Neutrophil (primary cell): ENCODE measurements around the gene COPZ1.

Experiments
- H3K27ac ChIP-seq: fragments of 200-600 bp; sonication (generic); 2 replicates; pipeline ENCODE4 v1.5.1; 2016; ENCODE audit warnings: mild to moderate bottlenecking, moderate library complexity
- H3K27me3 ChIP-seq: fragments of 200-600 bp; sonication (generic); 2 replicates; pipeline ENCODE4 v1.6.0; 2016; ENCODE audit warnings: mild to moderate bottlenecking
- H3K36me3 ChIP-seq: fragments of 200-600 bp; sonication (generic); 2 replicates; pipeline ENCODE4 v1.5.1; 2017
- H3K4me1 ChIP-seq, 2 experiments: fragments of 200-600 bp in 1 of 2; sonication (generic) in 1 of 2; 1 replicate in 1 of 2; 2 replicates in 1 of 2; pipeline versions ENCODE4 v1.5.1 to v1.6.1; 2013 to 2016; ENCODE audit warnings: low read depth in 1 of 2, low read length in 1 of 2, mild to moderate bottlenecking in 1 of 2, moderate library complexity in 1 of 2; ENCODE audit not compliant: control insufficient read depth in 1 of 2, insufficient read depth in 1 of 2
- H3K4me3 ChIP-seq, 2 experiments: fragments of 200-600 bp in 1 of 2; sonication (generic) in 1 of 2; 1 replicate in 1 of 2; 2 replicates in 1 of 2; pipeline ENCODE4 v1.5.1; 2013 to 2016; ENCODE audit warnings: low read depth in 1 of 2, low read length in 1 of 2, mild to moderate bottlenecking in 1 of 2, moderate library complexity in 1 of 2
- H3K9me3 ChIP-seq: fragments of 200-600 bp; sonication (generic); 2 replicates; pipeline ENCODE4 v1.5.1; 2016
- TF ChIP-seq, protein P1 (sequence below): fragments of 200-600 bp; sonication (generic); IDR thresholded peaks from 2 replicates; pipeline ENCODE4 v1.5.1; 2016; ENCODE audit warnings: antibody characterized with exemption

Gene COPZ1

GRCh38 chr12:54390668-54391551, 66.0 kb downstream of the COPZ1 start:
- TF ChIP-seq, protein P1, sequence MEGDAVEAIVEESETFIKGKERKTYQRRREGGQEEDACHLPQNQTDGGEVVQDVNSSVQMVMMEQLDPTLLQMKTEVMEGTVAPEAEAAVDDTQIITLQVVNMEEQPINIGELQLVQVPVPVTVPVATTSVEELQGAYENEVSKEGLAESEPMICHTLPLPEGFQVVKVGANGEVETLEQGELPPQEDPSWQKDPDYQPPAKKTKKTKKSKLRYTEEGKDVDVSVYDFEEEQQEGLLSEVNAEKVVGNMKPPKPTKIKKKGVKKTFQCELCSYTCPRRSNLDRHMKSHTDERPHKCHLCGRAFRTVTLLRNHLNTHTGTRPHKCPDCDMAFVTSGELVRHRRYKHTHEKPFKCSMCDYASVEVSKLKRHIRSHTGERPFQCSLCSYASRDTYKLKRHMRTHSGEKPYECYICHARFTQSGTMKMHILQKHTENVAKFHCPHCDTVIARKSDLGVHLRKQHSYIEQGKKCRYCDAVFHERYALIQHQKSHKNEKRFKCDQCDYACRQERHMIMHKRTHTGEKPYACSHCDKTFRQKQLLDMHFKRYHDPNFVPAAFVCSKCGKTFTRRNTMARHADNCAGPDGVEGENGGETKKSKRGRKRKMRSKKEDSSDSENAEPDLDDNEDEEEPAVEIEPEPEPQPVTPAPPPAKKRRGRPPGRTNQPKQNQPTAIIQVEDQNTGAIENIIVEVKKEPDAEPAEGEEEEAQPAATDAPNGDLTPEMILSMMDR = no peak
- no peak overlapping the region for H3K27ac ChIP-seq
- peaks cover 31 to 36% of the 10 kb centered on the region in 2 experiments for H3K4me1 ChIP-seq
- peaks cover 13% of the 10 kb centered on the region for H3K27me3 ChIP-seq
- H3K4me3 ChIP-seq = peak overlapping the region; percentile 26 to 58
- H3K36me3 ChIP-seq = peaks cover 29% of the 10 kb centered on the region
- H3K9me3 ChIP-seq = no peaks in the 10 kb centered on the region

- Histone ChIP-seq H3K4me3 (no peak overlapping the region), H3K4me1 (peaks cover 31 to 36% of the 10 kb centered on the region in 2 experiments), H3K9me3 (no peaks in the 10 kb centered on the region), H3K27me3 (peaks cover 13% of the 10 kb centered on the region), H3K36me3 (peaks cover 46% of the 10 kb centered on the region), H3K27ac (peak overlapping the region; percentile 65)
- TF ChIP-seq, protein P1 = no peak
Observed at GRCh38 chr12:54392485-54393206, 67.7 kb downstream of the COPZ1 start.

DNA sequence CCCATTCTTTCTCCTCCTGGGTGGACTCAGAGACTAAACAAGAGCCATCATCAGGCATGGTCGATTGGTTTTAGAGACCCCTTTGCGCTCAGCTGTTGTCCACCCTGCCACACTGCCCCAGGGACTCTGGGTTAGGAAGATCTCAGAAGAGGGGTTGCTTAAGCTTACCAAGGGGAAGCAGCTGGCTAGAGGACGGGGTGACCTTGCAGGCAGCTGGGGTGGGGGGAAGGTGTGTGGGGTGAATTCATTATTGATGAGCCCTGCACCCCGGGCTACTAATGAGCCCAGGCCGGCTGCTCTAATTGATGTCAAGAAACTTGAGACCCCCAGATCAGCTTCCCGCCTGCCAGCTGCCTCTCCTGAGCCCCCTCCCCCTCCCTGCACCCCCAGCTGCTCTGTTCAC, 68.3 kb downstream of the COPZ1 start:
- peaks cover 31 to 36% of the 10 kb centered on the region in 2 experiments for H3K4me1 ChIP-seq
- TF ChIP-seq, protein P1 = no peak
- H3K27ac ChIP-seq = peak overlapping the region; percentile 65
- no peaks in the 10 kb centered on the region for H3K9me3 ChIP-seq
- H3K4me3 ChIP-seq = no peak overlapping the region
- peaks cover 13% of the 10 kb centered on the region for H3K27me3 ChIP-seq
- peaks cover 52% of the 10 kb centered on the region for H3K36me3 ChIP-seq

GRCh38 chr12:54393743-54394142, 68.8 kb downstream of the COPZ1 start:
- H3K27ac ChIP-seq = peak overlapping the region; percentile 65
- no peak overlapping the region for H3K4me3 ChIP-seq
- peaks cover 31 to 36% of the 10 kb centered on the region in 2 experiments for H3K4me1 ChIP-seq
- peaks cover 13% of the 10 kb centered on the region for H3K27me3 ChIP-seq
- TF ChIP-seq, protein P1 = no peak
- H3K36me3 ChIP-seq = peaks cover 57% of the 10 kb centered on the region
- H3K9me3 ChIP-seq = no peaks in the 10 kb centered on the region

- peaks cover 31 to 36% of the 10 kb centered on the region in 2 experiments for H3K4me1 ChIP-seq
- H3K36me3 ChIP-seq = peaks cover 63% of the 10 kb centered on the region
- TF ChIP-seq, protein P1 = peak; percentile 43
- no peaks in the 10 kb centered on the region for H3K9me3 ChIP-seq
- H3K4me3 ChIP-seq = no peak overlapping the region
- peaks cover 13% of the 10 kb centered on the region for H3K27me3 ChIP-seq
- peak overlapping the region; percentile 65 for H3K27ac ChIP-seq
Observed at GRCh38 chr12:54394281-54394719, 69.4 kb downstream of the COPZ1 start.
